Pancreas (tissue), 10 donors: ENCODE measurements around the gene ARIH2. TPM values are rescaled to one million over a fixed set of nuclear protein-coding genes. Genes with fewer than 3 reads are reported as not detected.

ENCODE experiments used
- ATAC-seq, 4 donors: fragments of 200-7000 bp; cut with Tn5 transposase; one replicate each; pipeline versions ENCODE4 v1.8.0 to v1.9.1; 2020; ENCODE audit warnings: mild to moderate bottlenecking in 4 of 4, moderate library complexity in 4 of 4
- DNase-seq, 6 donors: peaks; one replicate each; pipeline ENCODE4 v3.0.0-alpha.2; 2020
- FAIRE-seq: peaks from 2 replicates; lab custom pipeline; 2012; peaks lifted over from hg19 to GRCh38; lab: Jason Lieb, UNC
- H3K27ac ChIP-seq, 4 donors: fragments of 200-600 bp; sonication (generic); 1 replicate in 3 of 4; 2 replicates in 1 of 4; pipeline versions ENCODE4 v1.5.0 to v1.8.0; 2020
- H3K27me3 ChIP-seq, 4 donors: fragments of 200-600 bp; one replicate each; pipeline ENCODE4 v1.8.0; 2021
- H3K36me3 ChIP-seq, 3 donors: fragments of 200-600 bp; sonication (generic) in 1 of 3; one replicate each; pipeline versions ENCODE4 v1.5.0 to v1.8.0; 2020 to 2021
- H3K4me1 ChIP-seq, 3 donors: fragments of 200-600 bp; one replicate each; pipeline ENCODE4 v1.8.0; 2021
- H3K4me3 ChIP-seq, 4 donors: fragments of 200-600 bp; sonication (generic) in 2 of 4; one replicate each; pipeline versions ENCODE4 v1.5.0 to v1.8.0; 2020 to 2021
- H3K9me3 ChIP-seq, 4 donors: fragments of 200-600 bp; one replicate each; pipeline ENCODE4 v1.8.0; 2021
- WGBS, 2 donors: extraction: QIAGEN DNeasy Blood & Tissue Kit; methylation state at CpG; one replicate each; pipeline ENCODE4 v1.1.7; 2013; 5-methylcytosine and 5-hydroxymethylcytosine counted together
- intact Hi-C, 3 donors: fragments of 100-400 bp; cut with DNase I; formaldehyde crosslinking; loops; one replicate each; pipeline versions ENCODE4 v1.11.1 to v1.14.2; 2022
- polyA plus RNA-seq, 2 donors: library from polyadenylated mRNA; stranded (reverse); fragments of 200-250 nt; gene quantifications; one replicate each; pipeline ENCODE4 v1.2.3, GENCODE V29; 2013
- total RNA-seq, 6 donors: library from RNA; stranded (reverse); fragmentation: NEBNext Ultra II Directional in 4 of 6; extraction: Animal tissue kit (Norgen Biotek cat#: 25700) in 4 of 6; gene quantifications; one replicate each; pipeline versions ENCODE4 v1.2.1 to v1.2.4, GENCODE V29; 2021 to 2023
- TF ChIP-seq, protein P1 (sequence below), 4 donors: fragments of 200-600 bp; sonication (generic) in 3 of 4; IDR thresholded peaks; one replicate each; pipeline versions ENCODE4 v1.5.0 to v1.8.0; 2021; ENCODE audit warnings: antibody characterized with exemption in 4 of 4
- donor health status: healthy with polysubstance abuse.
- donor health status: DM: no; HTN: no; CAD: no; lungs with moderate emphysema.
- donor health status: DM: no; HTN: no; CAD: no.
- donor health status: control.
- donor health status: control.
- donor health status: Bipolar disorder and iron deficiency.
- donor health status: DM: yes; HTN: yes; CAD: no.
- donor health status: DM: no; HTN: no; CAD: no.
- donor health status: DM: no; HTN: no; CAD: no.
- donor health status: DM: yes; HTN: yes; CAD: no.

The ARIH2 gene
- total and polyA plus RNA-seq, 8 donors = 33.3 to 53.6 (median 41.6) TPM

- no peaks in the 10 kb centered on the region for H3K4me1 ChIP-seq
- H3K27me3 ChIP-seq = no peaks in the 10 kb centered on the region
- no peak overlapping the region for H3K27ac ChIP-seq
- peaks cover 0 to 23% (median 0%) of the 10 kb centered on the region in 3 donors for H3K36me3 ChIP-seq
- no peak for DNase-seq
- no peak overlapping the region for H3K4me3 ChIP-seq
- intact Hi-C loops = no loop called here
- no peak for FAIRE-seq
- TF ChIP-seq, protein P1, sequence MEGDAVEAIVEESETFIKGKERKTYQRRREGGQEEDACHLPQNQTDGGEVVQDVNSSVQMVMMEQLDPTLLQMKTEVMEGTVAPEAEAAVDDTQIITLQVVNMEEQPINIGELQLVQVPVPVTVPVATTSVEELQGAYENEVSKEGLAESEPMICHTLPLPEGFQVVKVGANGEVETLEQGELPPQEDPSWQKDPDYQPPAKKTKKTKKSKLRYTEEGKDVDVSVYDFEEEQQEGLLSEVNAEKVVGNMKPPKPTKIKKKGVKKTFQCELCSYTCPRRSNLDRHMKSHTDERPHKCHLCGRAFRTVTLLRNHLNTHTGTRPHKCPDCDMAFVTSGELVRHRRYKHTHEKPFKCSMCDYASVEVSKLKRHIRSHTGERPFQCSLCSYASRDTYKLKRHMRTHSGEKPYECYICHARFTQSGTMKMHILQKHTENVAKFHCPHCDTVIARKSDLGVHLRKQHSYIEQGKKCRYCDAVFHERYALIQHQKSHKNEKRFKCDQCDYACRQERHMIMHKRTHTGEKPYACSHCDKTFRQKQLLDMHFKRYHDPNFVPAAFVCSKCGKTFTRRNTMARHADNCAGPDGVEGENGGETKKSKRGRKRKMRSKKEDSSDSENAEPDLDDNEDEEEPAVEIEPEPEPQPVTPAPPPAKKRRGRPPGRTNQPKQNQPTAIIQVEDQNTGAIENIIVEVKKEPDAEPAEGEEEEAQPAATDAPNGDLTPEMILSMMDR (IDR thresholded peaks at IDR 0.05) = no peak
- WGBS, 2 donors = 85 to 86% methylated on average over 3 of the region's 3 CpGs
- ATAC-seq = no peak
- H3K9me3 ChIP-seq = no peaks in the 10 kb centered on the region
These were observed 37.6 kb upstream of the ARIH2 start for GRCh38 chr3:48881006-48881405.

GRCh38 chr3:48881652-48882114, 37.0 kb upstream of the ARIH2 start:
- H3K36me3 ChIP-seq = peaks cover 0 to 23% (median 0%) of the 10 kb centered on the region in 3 donors
- no peaks in the 10 kb centered on the region for H3K27me3 ChIP-seq
- H3K27ac ChIP-seq = no peak overlapping the region
- no peak overlapping the region for H3K4me3 ChIP-seq
- WGBS, 2 donors = 97 to 98% methylated on average over 5 of the region's 5 CpGs
- no peak for DNase-seq
- TF ChIP-seq, protein P1 (IDR thresholded peaks at IDR 0.05) = no peak
- ATAC-seq = no peak
- intact Hi-C loops = no loop called here
- FAIRE-seq = no peak
- no peaks in the 10 kb centered on the region for H3K4me1 ChIP-seq
- H3K9me3 ChIP-seq = no peaks in the 10 kb centered on the region

- no peaks in the 10 kb centered on the region for H3K9me3 ChIP-seq
- intact Hi-C loops = no loop called here
- ATAC-seq = no peak
- FAIRE-seq = no peak
- TF ChIP-seq, protein P1 (IDR thresholded peaks at IDR 0.05) = no peak
- no peaks in the 10 kb centered on the region for H3K27me3 ChIP-seq
- H3K36me3 ChIP-seq = peaks cover 0 to 23% (median 0%) of the 10 kb centered on the region in 3 donors
- no peak overlapping the region for H3K4me3 ChIP-seq
- H3K27ac ChIP-seq = no peak overlapping the region
- H3K4me1 ChIP-seq = no peaks in the 10 kb centered on the region
- no peak for DNase-seq
These were observed 32.9 kb upstream of the ARIH2 start for GRCh38 chr3:48885753-48886152.

DNA sequence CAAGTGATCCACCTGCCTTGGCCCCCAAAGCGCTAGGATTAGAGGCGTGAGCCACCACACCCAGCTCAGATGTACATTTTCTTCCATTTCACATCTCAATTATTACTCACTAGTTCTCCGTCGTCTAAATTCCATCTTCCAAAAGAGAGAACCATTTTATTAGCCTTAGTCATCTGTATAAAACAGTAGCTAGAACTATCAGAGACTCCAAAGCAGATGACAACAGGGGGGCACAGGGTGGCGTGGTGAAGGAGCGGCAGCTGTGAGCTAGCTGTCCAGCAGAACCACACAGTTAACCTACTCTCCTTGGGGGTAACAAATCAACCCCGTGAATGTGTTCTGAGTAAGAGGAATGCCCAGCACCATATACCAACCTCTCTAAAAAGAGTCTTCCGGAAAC, 27.0 kb upstream of the ARIH2 start:
- H3K27ac ChIP-seq = no peak overlapping the region
- TF ChIP-seq, protein P1 (IDR thresholded peaks at IDR 0.05) = no peak
- no peaks in the 10 kb centered on the region for H3K9me3 ChIP-seq
- no peak for DNase-seq
- H3K4me3 ChIP-seq = no peak overlapping the region
- 95 to 96% methylated on average over 8 of the region's 8 CpGs for WGBS, 2 donors
- no peaks in the 10 kb centered on the region for H3K27me3 ChIP-seq
- H3K36me3 ChIP-seq = peaks cover 0 to 10% (median 7%) of the 10 kb centered on the region in 3 donors
- FAIRE-seq = no peak
- no peak for ATAC-seq
- intact Hi-C loops = no loop called here
- peaks cover under 1 to 5% (median under 1%) of the 10 kb centered on the region in 3 donors for H3K4me1 ChIP-seq

DNA sequence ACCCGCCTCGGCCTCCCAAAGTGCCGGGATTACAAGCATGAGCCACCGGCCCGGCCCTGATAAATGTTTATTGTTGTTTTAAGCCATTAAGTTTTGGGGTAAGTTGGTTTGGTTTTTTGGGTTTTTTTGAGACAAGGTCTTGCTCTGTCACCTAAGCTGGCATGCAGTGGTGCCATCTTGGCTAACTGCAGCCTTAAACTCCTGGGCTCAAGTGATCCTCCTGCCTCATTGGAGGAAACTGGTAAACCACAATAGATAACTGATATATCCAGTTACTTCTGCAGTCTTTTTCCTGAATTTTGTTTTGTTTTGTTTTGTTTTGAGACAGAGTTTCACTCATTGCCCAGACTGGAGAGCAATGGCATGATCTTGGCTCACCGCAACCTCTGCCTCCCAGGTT, 24.1 kb upstream of the ARIH2 start:
- Histone ChIP-seq H3K4me1 (peaks cover 9 to 15% (median 9%) of the 10 kb centered on the region in 3 donors), H3K27me3 (no peaks in the 10 kb centered on the region), H3K9me3 (no peaks in the 10 kb centered on the region), H3K4me3 (no peak overlapping the region), H3K36me3 (peaks cover 0 to 10% (median 7%) of the 10 kb centered on the region in 3 donors), H3K27ac (no peak overlapping the region)
- ATAC-seq (no peak), FAIRE-seq (no peak), DNase-seq (no peak)
- TF ChIP-seq, protein P1 (IDR thresholded peaks at IDR 0.05) = no peak
- intact Hi-C loops = no loop called here
- WGBS, 2 donors = 97 to 99% methylated on average over 6 of the region's 6 CpGs
